CD4-positive, CD25-positive, alpha-beta regulatory T cell (primary cell): ENCODE results near the gene SLC50A1. TPM values are rescaled to one million over a fixed set of nuclear protein-coding genes. Genes with fewer than 3 reads are reported as not detected.

Experiments used
- ATAC-seq, 2 donors: fragments of 150-1000 bp; cut with Tn5 transposase; one replicate each; pipeline ENCODE4 v1.10.0; 2021; ENCODE audit warnings: low read depth in 2 of 2, moderate number of reproducible peaks in 2 of 2, moderate library complexity in 1 of 2
- DNase-seq, 3 donors: peaks; one replicate each; pipeline versions ENCODE4 v3.0.0 to v3.0.0-alpha.2; 2012 to 2022; ENCODE audit warnings: mixed read lengths in 1 of 3
- H3K27ac ChIP-seq: one replicate; pipeline ENCODE4 v1.7.0; 2013; ENCODE audit warnings: mild to moderate bottlenecking, low read length; ENCODE audit not compliant: insufficient read depth, poor library complexity, severe bottlenecking
- H3K27me3 ChIP-seq: one replicate; pipeline ENCODE4 v1.7.0; 2013; ENCODE audit warnings: low read length; ENCODE audit not compliant: control insufficient read depth, insufficient read depth
- H3K36me3 ChIP-seq: one replicate; pipeline ENCODE4 v1.7.0; 2013; ENCODE audit warnings: mild to moderate bottlenecking, low read length, moderate library complexity; ENCODE audit not compliant: control insufficient read depth, insufficient read depth
- H3K4me1 ChIP-seq: 2 replicates; pipeline ENCODE4 v1.7.0; 2013; ENCODE audit warnings: mild to moderate bottlenecking, low read length; ENCODE audit not compliant: insufficient read depth, control insufficient read depth, poor library complexity, severe bottlenecking
- H3K4me3 ChIP-seq: one replicate; pipeline ENCODE4 v1.7.0; 2013; ENCODE audit warnings: low read depth, mild to moderate bottlenecking, low read length, moderate library complexity
- H3K9me3 ChIP-seq, 2 experiments: 1 replicate in 1 of 2; 2 replicates in 1 of 2; pipeline ENCODE4 v1.7.0; 2013; ENCODE audit warnings: low read length in 2 of 2, mild to moderate bottlenecking in 1 of 2, moderate library complexity in 1 of 2; ENCODE audit not compliant: control insufficient read depth in 2 of 2
- H3K27ac Mint-ChIP-seq, 3 donors: one replicate each; pipeline ENCODE4 v1.8.0; 2020 to 2022; ENCODE audit warnings: mild to moderate bottlenecking in 3 of 3, mixed read lengths in 3 of 3, moderate library complexity in 2 of 3
- H3K27me3 Mint-ChIP-seq: one replicate; pipeline ENCODE4 v1.8.0; 2022; ENCODE audit warnings: mild to moderate bottlenecking, mixed read lengths
- H3K36me3 Mint-ChIP-seq: one replicate; pipeline ENCODE4 v1.8.0; 2020; ENCODE audit warnings: mixed read lengths
- H3K4me1 Mint-ChIP-seq, 4 donors: one replicate each; pipeline ENCODE4 v1.8.0; 2020 to 2022; ENCODE audit warnings: mixed read lengths in 4 of 4, mild to moderate bottlenecking in 1 of 4
- H3K4me3 Mint-ChIP-seq, 4 donors: one replicate each; pipeline ENCODE4 v1.8.0; 2020 to 2022; ENCODE audit warnings: mild to moderate bottlenecking in 4 of 4, mixed read lengths in 4 of 4, moderate library complexity in 3 of 4
- H3K9me3 Mint-ChIP-seq, 7 donors: one replicate each; pipeline ENCODE4 v1.8.0; 2020 to 2022; ENCODE audit warnings: mixed read lengths in 7 of 7, mild to moderate bottlenecking in 3 of 7, moderate library complexity in 2 of 7
- polyA plus RNA-seq, 4 donors: library from polyadenylated mRNA; unstranded; fragments of 300-500 nt; fragmentation: Illumina TruSeq; gene quantifications; one replicate each; pipeline ENCODE4 v1.2.3, GENCODE V29; 2021
- total RNA-seq: library from RNA; stranded (reverse); gene quantifications from one replicate; pipeline ENCODE4 v1.2.3, GENCODE V29; 2022

The SLC50A1 gene
- total and polyA plus RNA-seq, 5 donors from 2014 or later: 24.1 to 59.3 (median 45.4) TPM

DNA sequence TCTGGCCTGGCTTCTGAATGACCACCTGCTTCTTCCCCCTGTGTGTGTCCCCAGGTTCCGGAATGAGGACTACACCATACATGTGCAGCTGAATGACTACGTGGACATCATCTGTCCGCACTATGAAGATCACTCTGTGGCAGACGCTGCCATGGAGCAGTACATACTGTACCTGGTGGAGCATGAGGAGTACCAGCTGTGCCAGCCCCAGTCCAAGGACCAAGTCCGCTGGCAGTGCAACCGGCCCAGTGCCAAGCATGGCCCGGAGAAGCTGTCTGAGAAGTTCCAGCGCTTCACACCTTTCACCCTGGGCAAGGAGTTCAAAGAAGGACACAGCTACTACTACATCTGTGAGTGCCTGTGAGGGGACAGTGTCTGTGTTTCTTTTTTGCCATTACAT, 4.4 kb upstream of the SLC50A1 start:
- Mint-ChIP-seq H3K27me3 (peaks cover 46% of the 10 kb centered on the region), H3K27ac (peak overlapping the region in 1 of 3 donors; percentile 18), H3K9me3 (no peaks in the 10 kb centered on the region), H3K36me3 (peaks cover 6% of the 10 kb centered on the region), H3K4me1 (peaks cover 7 to 61% (median 32%) of the 10 kb centered on the region in 4 donors), H3K4me3 (peak overlapping the region in 1 of 4 donors; percentile 81)
- Histone ChIP-seq H3K36me3 (no peaks in the 10 kb centered on the region), H3K27ac (no peak overlapping the region), H3K27me3 (peaks cover 9% of the 10 kb centered on the region), H3K9me3 (no peaks in the 10 kb centered on the region), H3K4me1 (peaks cover 43% of the 10 kb centered on the region), H3K4me3 (no peak overlapping the region)
- DNase-seq (no peak), ATAC-seq (no peak)

DNA sequence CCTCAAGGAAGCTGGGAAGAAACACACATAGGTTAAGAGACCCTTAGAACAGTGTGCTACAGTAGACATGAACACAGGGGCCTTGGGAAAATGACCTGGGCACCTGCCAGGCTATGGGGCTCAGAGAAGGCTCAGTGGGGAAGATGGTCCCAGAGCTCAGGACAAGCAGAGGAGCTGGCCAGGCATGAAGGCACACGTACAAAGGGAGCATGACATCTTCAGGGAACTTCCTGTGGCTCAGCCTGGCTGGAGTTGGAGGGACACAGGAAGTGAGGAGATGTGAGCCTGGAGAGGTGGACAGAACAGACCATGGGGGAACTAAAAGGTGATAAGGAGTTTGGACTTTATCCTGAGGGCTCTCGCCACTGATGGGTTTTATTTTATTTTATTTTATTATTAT, 3.8 kb upstream of the SLC50A1 start:
- H3K27ac Mint-ChIP-seq: no peak overlapping the region
- Histone ChIP-seq H3K9me3 (no peaks in the 10 kb centered on the region), H3K4me3 (no peak overlapping the region), H3K36me3 (no peaks in the 10 kb centered on the region), H3K27ac (no peak overlapping the region), H3K4me1 (peaks cover 41% of the 10 kb centered on the region), H3K27me3 (peaks cover 8% of the 10 kb centered on the region)
- H3K27me3 Mint-ChIP-seq: peaks cover 42% of the 10 kb centered on the region
- ATAC-seq: no peak
- H3K4me3 Mint-ChIP-seq: peak overlapping the region in 3 of 4 donors; percentile 29 to 81 (median 50)
- H3K36me3 Mint-ChIP-seq: peaks cover 6% of the 10 kb centered on the region
- H3K9me3 Mint-ChIP-seq: no peaks in the 10 kb centered on the region
- H3K4me1 Mint-ChIP-seq: peaks cover 9 to 62% (median 33%) of the 10 kb centered on the region in 4 donors
- DNase-seq: no peak

DNA sequence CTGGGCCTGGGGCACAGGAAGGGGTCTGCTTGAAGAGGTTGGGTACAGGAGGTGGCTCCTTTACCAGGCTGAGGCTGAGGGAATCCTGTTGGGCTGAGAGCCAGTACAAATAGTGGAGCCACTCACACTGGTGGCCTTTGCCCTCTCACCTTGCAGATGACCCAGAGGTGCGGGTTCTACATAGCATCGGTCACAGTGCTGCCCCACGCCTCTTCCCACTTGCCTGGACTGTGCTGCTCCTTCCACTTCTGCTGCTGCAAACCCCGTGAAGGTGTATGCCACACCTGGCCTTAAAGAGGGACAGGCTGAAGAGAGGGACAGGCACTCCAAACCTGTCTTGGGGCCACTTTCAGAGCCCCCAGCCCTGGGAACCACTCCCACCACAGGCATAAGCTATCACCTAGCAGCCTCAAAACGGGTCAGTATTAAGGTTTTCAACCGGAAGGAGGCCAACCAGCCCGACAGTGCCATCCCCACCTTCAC, 1.8 kb upstream of the SLC50A1 start:
- H3K4me1 ChIP-seq: peaks cover 29% of the 10 kb centered on the region
- H3K27me3 ChIP-seq: no peaks in the 10 kb centered on the region
- peaks cover 13 to 64% (median 36%) of the 10 kb centered on the region in 4 donors for H3K4me1 Mint-ChIP-seq
- peaks cover 25% of the 10 kb centered on the region for H3K27me3 Mint-ChIP-seq
- no peak overlapping the region for H3K27ac ChIP-seq
- no peaks in the 10 kb centered on the region for H3K9me3 ChIP-seq
- H3K4me3 ChIP-seq: no peak overlapping the region
- DNase-seq: no peak
- no peaks in the 10 kb centered on the region for H3K36me3 ChIP-seq
- no peak for ATAC-seq
- peaks cover 6% of the 10 kb centered on the region for H3K36me3 Mint-ChIP-seq
- H3K27ac Mint-ChIP-seq: peak overlapping the region in 2 of 3 donors; percentile 0 to 56
- no peaks in the 10 kb centered on the region for H3K9me3 Mint-ChIP-seq
- H3K4me3 Mint-ChIP-seq: peak overlapping the region in 3 of 4 donors; percentile 95 to 99 (median 95)

DNA sequence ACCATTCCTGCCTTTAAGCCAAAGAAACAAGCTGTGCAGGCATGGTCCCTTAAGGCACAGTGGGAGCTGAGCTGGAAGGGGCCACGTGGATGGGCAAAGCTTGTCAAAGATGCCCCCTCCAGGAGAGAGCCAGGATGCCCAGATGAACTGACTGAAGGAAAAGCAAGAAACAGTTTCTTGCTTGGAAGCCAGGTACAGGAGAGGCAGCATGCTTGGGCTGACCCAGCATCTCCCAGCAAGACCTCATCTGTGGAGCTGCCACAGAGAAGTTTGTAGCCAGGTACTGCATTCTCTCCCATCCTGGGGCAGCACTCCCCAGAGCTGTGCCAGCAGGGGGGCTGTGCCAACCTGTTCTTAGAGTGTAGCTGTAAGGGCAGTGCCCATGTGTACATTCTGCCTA, 1.3 kb upstream of the SLC50A1 start:
- DNase-seq (no peak), ATAC-seq (no peak)
- Mint-ChIP-seq H3K27ac (peak overlapping the region in 1 of 3 donors; percentile 98), H3K36me3 (peaks cover 6% of the 10 kb centered on the region), H3K27me3 (peaks cover 20% of the 10 kb centered on the region), H3K4me1 (peaks cover 13 to 62% (median 38%) of the 10 kb centered on the region in 4 donors), H3K9me3 (no peaks in the 10 kb centered on the region), H3K4me3 (peak overlapping the region; percentile 95 to 100 (median 97))
- H3K36me3 ChIP-seq: no peaks in the 10 kb centered on the region
- no peak overlapping the region for H3K4me3 ChIP-seq
- H3K27me3 ChIP-seq: no peaks in the 10 kb centered on the region
- H3K9me3 ChIP-seq: no peaks in the 10 kb centered on the region
- H3K27ac ChIP-seq: no peak overlapping the region
- peaks cover 24% of the 10 kb centered on the region for H3K4me1 ChIP-seq

DNA sequence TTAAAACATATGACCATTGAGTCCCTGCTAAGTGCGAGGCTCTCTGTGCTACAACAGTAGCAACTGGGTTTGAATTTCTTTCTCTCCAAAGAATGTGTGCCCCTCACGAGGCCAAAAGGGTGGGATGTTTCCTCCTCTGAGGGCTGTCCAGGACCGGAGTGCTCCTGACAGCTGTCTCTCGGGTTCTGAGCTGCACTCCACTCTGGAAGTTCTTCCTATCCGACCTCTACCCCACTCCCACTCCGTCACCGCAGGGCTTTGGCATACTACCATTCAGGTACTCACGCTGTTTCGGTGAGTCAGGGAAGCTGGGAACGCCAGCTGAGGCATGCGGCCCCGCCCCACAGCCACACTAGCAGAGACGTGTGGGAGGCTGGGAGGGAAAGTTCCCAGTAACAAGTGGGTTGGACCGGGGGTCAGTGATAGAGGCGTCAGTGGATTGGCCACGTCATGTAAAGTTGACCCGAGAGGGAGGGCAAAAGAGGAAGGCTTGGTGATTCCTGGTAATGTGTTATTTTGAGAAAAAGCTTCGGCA, 705 bp upstream of the SLC50A1 start:
- Histone ChIP-seq H3K27ac (peak overlapping the region; percentile 98), H3K4me1 (peaks cover 25% of the 10 kb centered on the region), H3K36me3 (no peaks in the 10 kb centered on the region), H3K9me3 (no peaks in the 10 kb centered on the region), H3K27me3 (no peaks in the 10 kb centered on the region), H3K4me3 (peak overlapping the region; percentile 90)
- H3K36me3 Mint-ChIP-seq: peaks cover 6% of the 10 kb centered on the region
- no peaks in the 10 kb centered on the region for H3K9me3 Mint-ChIP-seq
- peaks cover 13 to 61% (median 37%) of the 10 kb centered on the region in 4 donors for H3K4me1 Mint-ChIP-seq
- peaks cover 14% of the 10 kb centered on the region for H3K27me3 Mint-ChIP-seq
- ATAC-seq (no peak), DNase-seq (peak in 1 of 3 donors; percentile 36)
- peak overlapping the region; percentile 95 to 100 (median 97) for H3K4me3 Mint-ChIP-seq
- peak overlapping the region; percentile 98 to 99 (median 98) for H3K27ac Mint-ChIP-seq

DNA sequence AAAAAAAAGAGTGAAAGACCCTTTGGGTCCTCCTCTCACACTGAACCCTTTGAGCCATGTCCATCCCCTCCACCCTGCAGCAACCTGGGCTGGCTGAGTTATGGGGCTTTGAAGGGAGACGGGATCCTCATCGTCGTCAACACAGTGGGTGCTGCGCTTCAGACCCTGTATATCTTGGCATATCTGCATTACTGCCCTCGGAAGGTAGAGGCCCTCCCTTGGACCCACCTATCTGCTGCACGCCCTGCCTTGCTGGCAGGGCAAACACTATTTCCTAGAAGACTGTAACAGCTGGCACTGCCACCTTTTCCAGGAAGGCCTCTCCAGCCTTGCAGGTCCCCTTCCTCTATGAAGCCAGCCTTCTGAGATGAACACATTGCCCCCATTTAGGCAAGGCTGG, 1.1 kb downstream of the SLC50A1 start:
- peak overlapping the region; percentile 98 to 99 (median 98) for H3K27ac Mint-ChIP-seq
- H3K36me3 Mint-ChIP-seq: peaks cover 6% of the 10 kb centered on the region
- peak overlapping the region; percentile 98 for H3K27ac ChIP-seq
- peak overlapping the region; percentile 95 to 100 (median 97) for H3K4me3 Mint-ChIP-seq
- peaks cover 4% of the 10 kb centered on the region for H3K27me3 ChIP-seq
- peak in 1 of 3 donors; percentile 95 for DNase-seq
- ATAC-seq: peak; percentile 25 to 28
- H3K4me1 Mint-ChIP-seq: peaks cover 13 to 58% (median 38%) of the 10 kb centered on the region in 4 donors
- no peaks in the 10 kb centered on the region for H3K9me3 ChIP-seq
- no peaks in the 10 kb centered on the region for H3K36me3 ChIP-seq
- peak overlapping the region; percentile 52 for H3K4me3 ChIP-seq
- H3K27me3 Mint-ChIP-seq: peaks cover 9% of the 10 kb centered on the region
- H3K4me1 ChIP-seq: peaks cover 33% of the 10 kb centered on the region
- no peaks in the 10 kb centered on the region for H3K9me3 Mint-ChIP-seq

DNA sequence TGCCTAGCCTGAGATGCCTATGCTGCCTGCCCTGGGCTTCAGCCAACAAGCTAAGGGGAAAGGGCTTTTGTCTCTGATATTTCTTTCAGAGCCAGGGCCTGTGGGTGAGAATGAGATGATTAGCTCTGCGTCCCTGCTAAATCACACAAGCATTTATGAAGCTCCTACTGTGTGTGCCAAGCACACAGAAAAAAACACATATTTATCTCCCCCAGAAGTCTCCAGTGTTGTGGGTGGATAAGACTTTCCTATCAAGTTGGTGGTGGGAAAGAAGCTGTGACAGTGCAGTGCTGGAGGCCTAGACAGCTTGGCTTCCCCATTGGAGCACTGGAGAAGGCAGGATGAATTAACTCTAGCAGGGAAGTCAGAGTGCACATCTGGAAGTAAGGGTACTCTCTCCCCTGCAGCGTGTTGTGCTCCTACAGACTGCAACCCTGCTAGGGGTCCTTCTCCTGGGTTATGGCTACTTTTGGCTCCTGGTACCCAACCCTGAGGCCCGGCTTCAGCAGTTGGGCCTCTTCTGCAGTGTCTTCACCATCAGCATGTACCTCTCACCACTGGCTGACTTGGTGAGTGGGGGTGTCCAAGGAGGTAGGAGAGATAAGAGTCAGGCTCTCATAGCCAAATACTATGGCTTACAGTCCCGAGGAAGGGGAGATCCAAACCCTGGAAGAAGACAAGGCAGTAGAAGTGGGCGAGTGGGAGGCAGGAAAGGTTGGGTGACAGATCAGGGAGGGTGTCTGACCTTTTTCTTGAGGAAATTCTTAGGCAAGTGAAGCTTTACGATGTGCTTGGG, 1.7 kb downstream of the SLC50A1 start:
- Mint-ChIP-seq H3K36me3 (peaks cover 4% of the 10 kb centered on the region), H3K9me3 (no peaks in the 10 kb centered on the region), H3K27ac (peak overlapping the region; percentile 98 to 99 (median 98)), H3K4me3 (peak overlapping the region; percentile 95 to 100 (median 97)), H3K4me1 (peaks cover 13 to 57% (median 38%) of the 10 kb centered on the region in 4 donors), H3K27me3 (peaks cover 11% of the 10 kb centered on the region)
- Histone ChIP-seq H3K4me3 (no peak overlapping the region), H3K9me3 (no peaks in the 10 kb centered on the region), H3K27ac (peak overlapping the region; percentile 98), H3K4me1 (peaks cover 33% of the 10 kb centered on the region), H3K27me3 (peaks cover 5% of the 10 kb centered on the region), H3K36me3 (no peaks in the 10 kb centered on the region)
- ATAC-seq (no peak), DNase-seq (no peak)
